SK-N-MC (cell line): Measurements from ENCODE around the gene TBC1D2B.

Source experiments
- EZH2 ChIP-seq: fragments of 200-600 bp; sonication (generic); IDR thresholded peaks from one replicate; pipeline ENCODE4 v1.6.1; 2017; ENCODE audit warnings: antibody characterized with exemption
- FOXP2 ChIP-seq: optimal IDR thresholded peaks from 2 replicates; pipeline ENCODE3; 2011; ENCODE audit warnings: mild to moderate bottlenecking, moderate library complexity; ENCODE audit not compliant: insufficient read depth; ENCODE audit errors: extremely low read length, control extremely low read depth
- POLR2AphosphoS5 ChIP-seq: IDR thresholded peaks from 2 replicates; pipeline ENCODE4 v1.6.1; 2012; ENCODE audit warnings: mild to moderate bottlenecking, low read depth, low read length, borderline replicate concordance

DNA sequence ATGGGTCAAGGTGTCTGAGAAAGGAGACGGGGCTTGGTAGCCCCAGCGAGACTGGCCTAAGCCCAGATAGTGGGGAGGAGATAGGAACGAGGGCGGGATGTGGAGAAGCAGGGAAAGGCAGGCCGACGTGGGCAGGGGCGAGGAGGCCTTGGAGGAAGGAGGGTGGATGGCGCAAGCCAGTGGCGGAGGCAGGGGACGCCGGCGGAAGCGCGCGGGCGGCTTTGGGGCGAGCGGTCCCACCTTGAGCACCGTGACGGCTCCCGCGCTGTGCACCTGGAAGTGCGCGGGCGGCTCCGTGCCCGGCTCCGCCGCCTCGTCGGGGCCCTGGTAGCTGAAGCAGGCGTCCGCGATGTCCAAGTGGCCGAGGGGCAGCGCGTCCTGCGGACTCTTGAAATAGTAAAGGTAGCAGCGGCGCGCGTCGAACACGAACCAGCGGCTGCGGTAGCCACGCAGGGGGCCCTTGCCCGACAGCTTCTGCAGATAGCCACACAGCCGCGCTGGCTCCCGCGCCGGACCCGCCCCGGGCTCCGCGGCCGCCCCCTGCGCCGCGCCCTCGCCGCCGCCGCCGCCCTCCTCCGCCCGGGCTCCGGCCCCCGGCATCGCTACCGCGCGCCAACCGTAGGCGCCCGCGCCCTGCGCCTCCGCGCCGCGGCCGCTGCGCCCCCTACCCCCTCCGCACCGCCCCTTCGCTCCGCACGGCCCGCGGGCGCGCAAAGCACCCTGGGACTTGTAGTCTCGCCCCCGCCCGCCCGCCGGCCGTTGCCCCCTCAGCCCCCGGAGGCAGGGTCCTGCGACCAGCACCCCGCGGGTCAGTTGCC is at the start of gene TBC1D2B:
- no peak for TF ChIP-seq POLR2AphosphoS5
- no peak for TF ChIP-seq EZH2
- no peak for TF ChIP-seq FOXP2
